GM18499 (cell line): ENCODE data around the gene MLLT3.
A peak's percentile ranks its signal among the peaks of the same experiment; 100 is the strongest.

Source experiments
- ATAC-seq: cut with Tn5 transposase; IDR thresholded peaks from one replicate; pipeline ENCODE4 v1.9.1; 2021; ENCODE audit warnings: moderate number of reproducible peaks; ENCODE audit not compliant: insufficient read depth, unreplicated experiment

The MLLT3 gene

GRCh38 chr9:20562051-20562450 lies 60.2 kb downstream of the MLLT3 start:
- ATAC-seq, result peak; percentile 63

GRCh38 chr9:20561531-20561930 lies 60.8 kb downstream of the MLLT3 start:
- no peak for ATAC-seq

DNA sequence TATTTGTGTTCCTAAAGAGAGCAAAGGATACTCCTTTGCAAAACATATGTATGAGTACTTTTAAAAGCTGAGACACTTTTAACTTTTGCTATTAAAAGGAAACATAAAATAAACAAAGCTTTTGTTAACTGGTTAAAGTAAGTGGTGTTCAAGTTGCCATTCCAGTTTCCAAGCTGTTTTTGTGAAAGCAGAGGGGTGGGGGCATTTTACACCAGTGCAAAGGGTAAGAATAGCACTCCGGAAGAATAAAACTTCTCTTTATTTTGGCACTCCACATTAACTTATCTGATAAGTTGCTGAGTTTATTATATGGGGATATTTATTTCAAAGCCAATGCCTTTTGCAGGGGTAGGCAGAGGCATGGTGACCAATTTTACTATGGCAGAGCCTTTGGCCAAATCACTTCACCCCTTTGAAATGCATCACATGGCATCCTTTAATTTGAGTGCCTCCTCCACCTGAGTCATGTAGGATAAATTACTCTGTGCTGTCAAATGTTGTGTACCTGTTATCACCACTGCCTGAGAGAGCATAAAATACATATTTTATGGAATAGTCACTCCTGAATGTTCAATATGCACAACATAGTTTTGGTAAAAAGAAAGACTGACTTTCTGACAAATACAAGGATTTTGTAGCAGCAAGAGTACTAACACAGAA lies 62.9 kb downstream of the MLLT3 start:
- ATAC-seq, result no peak

DNA sequence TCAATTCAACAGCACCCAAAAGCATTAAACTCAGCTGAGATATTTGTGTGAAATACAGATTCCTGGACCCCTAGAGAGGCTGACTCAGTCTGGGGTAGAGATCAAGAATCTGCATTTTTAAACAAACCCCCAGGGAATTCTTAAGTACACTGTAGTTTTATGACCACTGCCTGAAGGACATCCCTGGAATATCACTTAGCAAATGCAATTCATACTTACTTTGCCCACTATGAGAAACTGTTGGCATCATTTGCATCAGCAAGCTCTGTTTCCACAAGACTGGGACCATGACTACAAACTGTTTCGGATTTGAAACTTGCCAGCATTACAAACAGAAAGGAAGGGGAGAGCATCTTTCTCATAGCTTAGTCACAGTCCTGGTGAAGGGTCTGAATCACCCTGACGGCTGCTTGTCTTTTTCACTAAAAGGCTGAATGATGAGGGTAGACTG lies 63.7 kb downstream of the MLLT3 start:
- no peak for ATAC-seq

DNA sequence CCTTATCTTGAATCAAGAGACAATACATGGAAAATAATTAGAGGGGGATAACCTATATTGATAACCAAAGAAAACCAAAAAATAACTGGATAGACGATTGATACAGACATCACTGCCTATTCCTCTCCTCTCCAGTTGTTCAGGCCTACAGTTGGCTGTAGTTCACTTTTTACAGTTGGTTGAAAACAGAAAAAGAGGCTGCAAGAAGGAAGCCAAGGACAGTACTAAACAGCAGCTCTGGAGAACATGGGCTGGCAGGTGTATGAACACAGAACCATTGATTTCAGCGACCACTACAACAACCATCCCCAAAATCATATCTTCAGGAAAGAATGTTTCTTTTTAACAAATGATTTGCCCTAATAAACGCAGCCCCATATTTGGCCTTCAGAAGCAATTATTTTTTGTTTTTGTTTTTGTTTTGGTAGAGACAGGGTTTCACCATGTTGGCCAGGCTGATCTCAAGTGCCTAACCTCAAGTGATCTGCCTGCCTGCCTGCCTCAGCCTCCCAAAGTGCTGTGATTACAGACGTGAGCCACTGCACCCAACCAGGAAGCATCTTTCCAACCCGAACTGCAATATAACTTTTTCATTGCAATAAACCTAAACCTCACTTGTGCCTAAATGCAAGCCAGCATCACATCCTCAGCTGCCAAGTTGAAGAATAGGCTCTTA lies 64.3 kb downstream of the MLLT3 start:
- no peak for ATAC-seq

GRCh38 chr9:20557285-20557684 lies 65.0 kb downstream of the MLLT3 start:
- no peak for ATAC-seq

- ATAC-seq, result no peak
Observed at GRCh38 chr9:20553558-20554149, 68.6 kb downstream of the MLLT3 start.

- ATAC-seq, result no peak
Observed at GRCh38 chr9:20552874-20553557, 69.3 kb downstream of the MLLT3 start.

DNA sequence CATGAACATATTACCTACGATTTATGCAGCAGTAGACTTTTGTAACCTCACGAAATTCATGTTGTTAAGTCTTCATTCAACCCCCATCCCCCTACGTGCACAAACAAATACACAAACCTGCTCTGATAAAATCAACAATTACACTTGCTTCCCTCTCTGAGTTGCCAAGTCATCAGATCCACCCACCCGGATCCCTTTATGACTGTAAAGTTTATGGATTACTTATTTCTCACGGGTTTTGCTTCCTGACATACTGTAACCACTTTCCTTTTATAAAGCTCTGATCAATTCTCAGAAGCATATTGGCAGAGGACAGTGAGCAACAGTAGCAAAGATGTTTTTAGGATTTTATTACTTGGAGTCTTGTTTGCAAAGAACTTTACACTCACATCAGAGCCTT lies 70.5 kb downstream of the MLLT3 start:
- peak; percentile 41 for ATAC-seq

GRCh38 chr9:20551236-20551635 lies 71.1 kb downstream of the MLLT3 start:
- no peak for ATAC-seq

GRCh38 chr9:20550326-20550725 lies 72.0 kb downstream of the MLLT3 start:
- ATAC-seq, result no peak

DNA sequence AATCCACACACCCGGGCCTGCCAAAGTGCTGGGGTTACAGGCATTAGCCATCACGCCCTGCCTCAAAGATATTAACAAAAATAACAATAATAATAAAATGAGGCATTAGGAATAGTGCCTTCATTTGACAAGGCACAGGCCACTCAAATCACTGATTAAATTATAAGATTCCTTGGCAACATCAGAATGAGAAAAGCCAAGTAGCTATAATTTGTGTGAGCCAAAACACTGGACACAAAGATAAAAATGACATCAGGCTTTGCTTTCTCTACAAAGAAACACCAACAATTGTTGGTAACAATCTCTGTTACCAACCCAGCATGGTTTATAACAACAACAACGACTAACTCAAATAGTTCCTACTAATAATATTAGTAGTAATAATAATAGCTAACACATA lies 73.2 kb downstream of the MLLT3 start:
- no peak for ATAC-seq

GRCh38 chr9:20545023-20545622 lies 77.2 kb downstream of the MLLT3 start:
- ATAC-seq, result no peak

- ATAC-seq, result no peak
Observed at GRCh38 chr9:20540169-20540863, 82.0 kb downstream of the MLLT3 start.

- ATAC-seq, result no peak
Observed at GRCh38 chr9:20538956-20539355, 83.3 kb downstream of the MLLT3 start.

DNA sequence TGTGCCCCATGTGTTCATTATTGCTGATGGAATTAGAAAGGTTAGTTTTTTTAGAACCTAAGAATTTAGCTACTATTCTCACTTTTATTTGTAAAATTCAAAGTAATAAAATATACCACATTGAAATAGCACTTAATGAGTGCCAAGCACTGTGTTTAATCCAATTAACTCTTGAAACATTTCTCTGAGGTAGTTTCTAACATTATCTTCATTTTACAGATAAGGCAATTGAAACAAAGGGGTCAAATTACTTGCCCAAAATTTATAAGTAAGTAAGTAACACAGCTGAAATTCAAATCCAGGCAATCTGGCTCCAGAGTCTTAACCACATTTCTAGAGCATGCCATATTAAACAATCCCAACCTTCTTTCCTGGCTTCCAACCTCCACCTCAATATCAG lies 84.2 kb downstream of the MLLT3 start:
- ATAC-seq, result no peak

- ATAC-seq, result no peak
Observed at GRCh38 chr9:20537294-20537693, 85.0 kb downstream of the MLLT3 start.

GRCh38 chr9:20532584-20532983 lies 89.7 kb downstream of the MLLT3 start:
- no peak for ATAC-seq

- no peak for ATAC-seq
Observed at GRCh38 chr9:20529837-20530236, 92.5 kb downstream of the MLLT3 start.

DNA sequence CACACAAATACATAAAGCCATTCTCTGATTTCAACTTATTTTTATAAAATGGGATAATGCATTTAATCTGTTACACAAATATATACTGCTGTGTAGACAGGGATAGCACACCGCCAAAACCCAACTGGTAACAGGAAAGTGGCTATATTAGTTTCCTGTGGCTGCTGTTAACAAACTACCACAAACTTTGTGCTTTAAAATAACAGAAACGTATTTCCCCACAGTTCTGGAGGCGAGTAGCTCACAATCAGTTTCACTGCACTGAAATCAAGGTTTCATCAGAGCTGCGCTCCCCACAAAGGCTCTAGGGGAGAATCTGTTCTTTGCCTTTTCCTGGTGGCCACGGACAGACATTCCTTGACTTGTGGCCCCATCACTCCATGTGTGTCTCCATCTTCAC lies 94.0 kb downstream of the MLLT3 start:
- no peak for ATAC-seq
